NCI-H460 (cell line): Measurements from ENCODE around the gene NTSR2. TPM values are rescaled to one million over a fixed set of nuclear protein-coding genes. Genes with fewer than 3 reads are reported as not detected.

Source experiments
- DNase-seq: peaks from one replicate; pipeline ENCODE4 v3.0.0-alpha.2; 2016; ENCODE audit warnings: low read depth; ENCODE audit errors: extremely low read depth
- total RNA-seq: library from RNA; depleted of rRNA; stranded (reverse); fragments of >200 nt; shearing (Covaris generic); gene quantifications from 2 replicates; pipeline ENCODE4 v1.2.3, GENCODE V29; 2014

The NTSR2 gene
- total RNA-seq, 1 experiment from 2014 or later, result not detected

DNA sequence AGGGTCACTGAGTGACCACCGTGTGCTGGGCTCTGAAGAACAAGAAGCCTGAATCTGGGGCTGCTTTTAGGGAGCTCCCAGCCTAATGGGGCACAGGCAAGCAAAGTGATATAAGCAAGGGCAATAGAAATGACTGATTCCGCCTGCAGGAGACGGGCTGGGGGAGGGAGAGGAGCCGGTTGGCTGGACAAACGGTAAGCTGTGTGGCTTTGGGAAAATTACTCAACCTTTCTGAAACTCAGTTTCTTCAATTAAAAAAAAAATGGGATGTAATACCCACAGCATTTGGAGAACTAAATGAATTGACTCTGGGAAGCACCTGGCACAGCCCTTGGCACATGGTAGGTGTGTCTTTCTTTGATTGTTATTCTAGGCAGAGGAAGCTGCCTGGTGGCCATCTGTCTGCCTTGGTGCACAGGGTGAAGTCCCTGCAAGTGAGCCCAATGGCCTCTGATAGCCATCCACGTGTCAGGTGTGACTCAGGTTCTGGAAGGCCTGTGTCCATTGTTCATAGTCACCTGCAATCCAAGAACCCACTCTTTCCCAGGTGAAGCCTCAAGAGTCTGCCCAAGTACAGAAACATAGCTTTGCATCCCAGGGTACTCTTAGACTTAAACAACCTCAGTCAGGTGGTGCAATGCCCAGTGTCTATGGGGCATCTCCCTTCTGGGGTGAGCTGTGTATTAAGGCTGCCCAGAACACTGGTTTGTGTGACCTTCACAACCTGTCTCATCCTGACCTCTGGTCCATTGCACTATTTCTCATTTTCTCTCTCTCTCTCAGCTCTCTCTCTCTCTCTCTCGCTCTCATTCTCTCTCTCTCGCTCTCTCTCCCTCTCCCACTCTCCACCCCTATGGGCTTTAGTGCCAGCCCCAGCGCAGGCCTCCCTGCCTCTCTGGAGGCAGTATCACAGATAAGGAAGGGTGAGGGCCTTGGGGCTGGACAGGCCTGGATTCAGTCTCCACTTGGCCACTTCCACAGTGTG lies 30.0 kb upstream of the NTSR2 start:
- DNase-seq, result no peak

GRCh38 chr2:11698009-11698922 lies 28.3 kb upstream of the NTSR2 start:
- no peak for DNase-seq

GRCh38 chr2:11697103-11697871 lies 27.3 kb upstream of the NTSR2 start:
- no peak for DNase-seq

DNA sequence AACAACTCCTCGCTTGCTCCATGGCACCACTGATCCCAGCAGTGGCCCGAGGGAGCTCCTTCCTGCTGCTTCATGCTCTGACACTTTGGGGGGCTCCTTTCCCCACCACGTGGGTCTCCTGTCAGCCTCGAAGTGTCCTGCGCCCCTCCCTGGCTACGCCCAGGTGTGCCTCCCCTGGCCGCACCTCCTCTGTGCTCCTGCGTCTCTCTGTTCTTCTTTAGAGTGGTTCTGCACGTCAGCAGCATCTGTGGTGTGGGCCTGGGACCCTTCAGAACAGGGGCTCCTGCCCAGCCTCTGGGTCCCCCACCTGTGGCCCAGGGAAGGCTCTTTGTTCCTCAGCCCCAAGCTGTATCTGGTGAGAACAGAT lies 26.7 kb upstream of the NTSR2 start:
- DNase-seq, result no peak

DNA sequence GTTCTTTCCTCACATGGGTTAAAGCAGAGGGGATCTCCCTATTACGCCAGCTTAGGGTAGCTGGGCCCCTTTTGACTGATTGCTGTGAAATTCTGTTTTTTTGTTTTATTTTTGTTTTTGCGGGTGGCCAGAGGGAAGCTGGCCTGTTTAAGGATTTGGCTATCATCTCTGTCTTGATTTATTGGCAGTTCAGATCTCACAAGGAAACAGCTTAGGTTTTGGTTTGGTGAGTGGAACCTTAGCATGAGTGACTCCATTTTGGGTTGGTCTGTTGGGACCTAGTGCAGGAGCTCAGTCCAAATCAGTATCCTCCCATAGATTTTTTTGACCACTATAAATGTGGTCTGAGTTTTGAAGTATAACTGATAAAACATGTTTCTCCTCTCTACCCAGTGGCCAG lies 25.6 kb upstream of the NTSR2 start:
- DNase-seq, result no peak

DNA sequence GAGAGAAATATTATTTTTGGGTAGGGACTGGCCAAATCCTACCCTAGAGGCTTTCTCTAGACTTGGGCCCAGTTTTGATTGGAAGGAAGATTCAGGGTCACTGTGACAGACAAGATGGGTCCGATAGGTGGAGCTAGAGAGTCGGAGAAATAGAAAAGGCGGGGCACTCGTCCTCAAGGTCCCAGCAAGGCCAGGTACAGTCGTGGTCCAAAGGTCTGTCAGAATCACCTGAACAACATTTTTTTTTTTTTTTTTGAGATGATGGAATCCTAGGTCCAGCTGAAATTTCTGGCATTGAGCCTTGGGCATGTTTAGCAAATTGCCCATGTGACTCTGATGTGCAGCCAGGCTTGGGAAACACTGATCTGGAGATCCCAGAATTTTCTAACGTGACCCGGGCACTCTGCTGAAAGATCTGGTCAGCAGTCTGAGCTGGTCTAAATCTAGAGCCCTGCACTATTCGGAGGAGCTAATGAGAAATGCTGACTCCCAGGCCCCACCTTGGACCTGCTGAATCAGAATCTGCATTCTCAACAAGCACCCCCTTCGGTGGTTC lies 23.0 kb upstream of the NTSR2 start:
- peak; percentile 73 for DNase-seq

DNA sequence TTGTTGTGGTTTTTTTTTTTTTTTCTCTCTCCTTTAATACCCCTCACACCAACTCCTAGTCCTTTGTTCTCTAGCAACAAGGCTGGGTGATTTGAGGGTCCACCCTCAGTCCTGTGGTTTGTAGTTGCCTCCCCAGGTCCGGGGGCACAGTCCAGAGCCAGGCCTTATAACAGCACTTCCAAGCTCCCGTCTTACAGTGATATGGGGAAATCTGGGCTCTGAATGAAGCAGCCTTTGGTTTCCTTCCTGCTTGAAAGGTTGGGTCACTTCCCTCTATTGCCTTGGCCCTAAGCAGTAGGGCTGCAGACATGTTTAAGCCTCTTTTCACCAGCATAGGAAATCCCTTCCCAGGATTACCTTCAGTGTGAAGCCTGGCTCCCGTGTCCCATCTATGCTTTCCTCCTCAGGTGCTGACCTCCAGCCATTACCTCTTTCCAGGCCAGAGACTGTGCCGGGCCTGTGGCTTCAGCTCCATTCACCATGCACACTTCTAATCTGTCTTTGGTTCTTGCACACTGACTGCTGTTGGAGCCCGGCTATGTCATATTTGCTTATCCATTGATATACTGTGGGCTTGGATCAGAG lies 21.2 kb upstream of the NTSR2 start:
- no peak for DNase-seq

- peak; percentile 60 for DNase-seq
Measured at GRCh38 chr2:11688222-11689069, 18.5 kb upstream of the NTSR2 start.

- no peak for DNase-seq
Measured at GRCh38 chr2:11687736-11688135, 17.7 kb upstream of the NTSR2 start.

DNA sequence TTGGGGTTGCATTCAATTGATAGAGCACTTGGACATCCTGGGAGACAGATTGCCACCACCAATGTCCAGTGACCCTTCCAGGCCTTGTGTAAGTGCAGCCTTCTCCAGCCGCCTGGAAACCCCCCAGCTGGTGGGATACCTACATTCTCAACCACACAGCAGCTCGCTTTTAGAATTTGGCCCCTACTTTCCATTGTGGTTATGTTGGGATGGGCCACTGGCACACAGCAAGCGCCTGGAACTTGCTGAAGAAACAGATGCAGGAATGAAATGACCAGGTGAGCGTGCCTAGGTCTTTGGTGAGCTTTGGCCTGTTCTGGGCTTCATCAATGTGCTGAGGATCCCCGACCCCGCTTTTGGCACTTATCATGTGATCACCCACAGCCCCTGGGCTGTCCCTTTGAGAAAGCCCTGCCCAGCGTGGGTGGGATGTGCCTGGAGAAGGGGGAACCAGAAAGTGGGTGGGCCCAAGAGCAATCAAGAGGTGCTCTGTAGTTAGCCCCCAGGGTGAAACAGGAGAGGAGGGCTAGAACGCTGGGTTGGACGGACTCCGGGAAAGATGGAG lies 16.0 kb upstream of the NTSR2 start:
- no peak for DNase-seq

- no peak for DNase-seq
Measured at GRCh38 chr2:11684894-11685460, 15.0 kb upstream of the NTSR2 start.

- DNase-seq, result no peak
Measured at GRCh38 chr2:11683966-11684365, 14.0 kb upstream of the NTSR2 start.

DNA sequence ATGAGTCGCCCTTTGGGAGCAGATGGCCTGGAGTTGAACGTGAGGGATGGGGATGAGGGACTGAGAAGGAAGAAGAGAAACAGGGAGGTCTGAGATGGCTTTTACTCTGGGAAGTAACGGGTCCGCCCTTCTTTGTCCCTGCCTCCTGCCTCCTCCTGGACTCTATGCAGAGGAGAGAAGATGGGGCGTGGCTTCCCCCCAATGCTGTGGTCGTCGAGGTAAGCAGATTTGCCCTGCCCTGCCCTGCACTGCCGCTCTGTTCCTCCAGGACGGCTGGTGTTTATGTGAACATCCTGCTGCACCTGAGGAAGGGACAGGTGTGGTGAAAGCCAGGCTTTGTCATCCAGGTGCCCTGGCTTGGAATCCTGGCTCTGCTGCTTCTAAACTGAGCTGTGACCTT lies 13.5 kb upstream of the NTSR2 start:
- no peak for DNase-seq

DNA sequence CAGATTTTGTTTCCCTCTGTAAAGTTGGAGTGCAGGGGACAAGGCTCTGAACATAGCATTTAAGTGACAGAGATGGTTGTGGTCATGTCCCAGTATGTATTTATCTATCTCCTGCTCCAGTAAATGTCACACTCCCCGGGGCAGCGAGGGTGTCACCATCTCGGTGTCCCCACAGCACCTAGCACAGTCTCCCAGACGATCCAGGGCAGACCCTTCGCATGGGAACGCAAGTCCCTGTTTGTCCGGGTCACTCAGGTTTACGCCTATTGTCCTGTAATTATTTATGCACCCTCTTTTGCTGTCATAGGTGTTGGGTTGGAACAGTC lies 12.6 kb upstream of the NTSR2 start:
- DNase-seq, result no peak

DNA sequence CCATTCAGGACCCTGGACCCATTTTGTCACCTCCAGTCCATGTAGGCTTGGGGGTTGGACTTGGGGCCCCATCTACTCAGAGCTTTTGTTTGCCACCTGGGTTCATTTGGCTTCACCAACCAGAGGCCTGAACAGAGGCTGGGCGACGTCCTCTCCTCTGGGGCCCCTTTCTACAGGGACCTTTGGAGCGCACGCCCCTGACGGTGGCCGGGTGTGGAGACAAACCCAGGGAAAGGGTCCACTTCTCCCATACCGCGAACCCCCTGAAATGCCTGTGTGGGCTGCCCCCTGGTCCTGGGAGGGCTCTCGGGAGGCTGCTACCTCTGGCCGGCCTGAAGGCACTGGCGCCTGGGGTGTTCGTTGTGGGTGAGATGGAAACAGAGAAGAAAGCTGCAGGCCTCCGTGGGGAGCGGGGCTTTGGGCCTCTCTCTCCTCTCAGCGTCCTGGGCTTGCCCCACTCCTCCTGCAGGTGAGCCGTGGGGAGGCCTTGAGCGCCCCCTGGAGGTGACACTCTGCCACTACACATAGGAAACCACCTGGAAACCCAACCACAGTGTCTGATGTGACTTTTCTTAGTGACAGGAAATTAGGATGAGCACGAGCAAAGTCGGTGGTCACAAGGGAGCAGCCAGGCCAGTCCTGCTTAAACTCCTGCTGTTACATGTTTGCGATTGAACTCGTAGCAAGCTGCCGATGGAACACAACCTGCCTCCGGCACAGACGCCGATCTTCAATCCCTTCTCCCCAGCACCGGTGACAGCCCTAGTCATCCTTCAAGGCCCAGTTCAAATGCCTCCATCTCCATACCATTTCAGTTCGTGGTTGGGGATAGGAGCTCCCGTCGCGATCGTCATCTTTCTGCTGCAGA lies 12.0 kb upstream of the NTSR2 start:
- DNase-seq, result peak; percentile 19

GRCh38 chr2:11680901-11681721 lies 11.1 kb upstream of the NTSR2 start:
- DNase-seq, result no peak
